Measurements from ENCODE around the gene TUBB6. TPM values are rescaled to one million over a fixed set of nuclear protein-coding genes. Genes with fewer than 3 reads are reported as not detected.

The TUBB6 gene
- total RNA-seq, 1 donor from 2014 or later = 110 TPM

DNA sequence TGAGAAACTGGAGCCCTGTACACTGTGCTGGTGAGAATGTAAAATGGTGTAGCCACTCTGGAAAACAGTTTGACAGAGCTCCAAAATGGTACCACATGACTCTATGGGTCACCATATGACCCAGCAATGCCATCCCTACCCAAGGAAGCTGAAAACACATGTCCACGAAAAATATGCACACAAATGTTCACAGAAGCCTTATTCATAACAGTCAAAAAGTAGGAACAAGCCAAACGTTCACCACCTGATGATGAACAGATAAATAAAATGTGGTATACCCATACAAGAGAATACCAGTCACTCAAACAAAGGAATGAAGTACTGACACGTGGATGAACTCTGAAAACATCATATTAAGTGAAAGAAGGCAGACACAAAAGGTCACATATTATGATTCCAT is 64.4 kb downstream of the TUBB6 start:
- ATAC-seq (no peak), DNase-seq (no peak)
- H3K27me3 ChIP-seq = no peaks in the 10 kb centered on the region
- TF ChIP-seq, protein P1, sequence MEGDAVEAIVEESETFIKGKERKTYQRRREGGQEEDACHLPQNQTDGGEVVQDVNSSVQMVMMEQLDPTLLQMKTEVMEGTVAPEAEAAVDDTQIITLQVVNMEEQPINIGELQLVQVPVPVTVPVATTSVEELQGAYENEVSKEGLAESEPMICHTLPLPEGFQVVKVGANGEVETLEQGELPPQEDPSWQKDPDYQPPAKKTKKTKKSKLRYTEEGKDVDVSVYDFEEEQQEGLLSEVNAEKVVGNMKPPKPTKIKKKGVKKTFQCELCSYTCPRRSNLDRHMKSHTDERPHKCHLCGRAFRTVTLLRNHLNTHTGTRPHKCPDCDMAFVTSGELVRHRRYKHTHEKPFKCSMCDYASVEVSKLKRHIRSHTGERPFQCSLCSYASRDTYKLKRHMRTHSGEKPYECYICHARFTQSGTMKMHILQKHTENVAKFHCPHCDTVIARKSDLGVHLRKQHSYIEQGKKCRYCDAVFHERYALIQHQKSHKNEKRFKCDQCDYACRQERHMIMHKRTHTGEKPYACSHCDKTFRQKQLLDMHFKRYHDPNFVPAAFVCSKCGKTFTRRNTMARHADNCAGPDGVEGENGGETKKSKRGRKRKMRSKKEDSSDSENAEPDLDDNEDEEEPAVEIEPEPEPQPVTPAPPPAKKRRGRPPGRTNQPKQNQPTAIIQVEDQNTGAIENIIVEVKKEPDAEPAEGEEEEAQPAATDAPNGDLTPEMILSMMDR (IDR thresholded peaks at IDR 0.05) = no peak
- H3K36me3 ChIP-seq = peaks cover 21% of the 10 kb centered on the region
- H3K4me1 ChIP-seq = peaks cover 37% of the 10 kb centered on the region
- no peaks in the 10 kb centered on the region for H3K9me3 ChIP-seq
- intact Hi-C loops (cut with DNase I) = no loop called here
- H3K4me3 ChIP-seq = no peak overlapping the region
- H3K27ac ChIP-seq = no peak overlapping the region

DNA sequence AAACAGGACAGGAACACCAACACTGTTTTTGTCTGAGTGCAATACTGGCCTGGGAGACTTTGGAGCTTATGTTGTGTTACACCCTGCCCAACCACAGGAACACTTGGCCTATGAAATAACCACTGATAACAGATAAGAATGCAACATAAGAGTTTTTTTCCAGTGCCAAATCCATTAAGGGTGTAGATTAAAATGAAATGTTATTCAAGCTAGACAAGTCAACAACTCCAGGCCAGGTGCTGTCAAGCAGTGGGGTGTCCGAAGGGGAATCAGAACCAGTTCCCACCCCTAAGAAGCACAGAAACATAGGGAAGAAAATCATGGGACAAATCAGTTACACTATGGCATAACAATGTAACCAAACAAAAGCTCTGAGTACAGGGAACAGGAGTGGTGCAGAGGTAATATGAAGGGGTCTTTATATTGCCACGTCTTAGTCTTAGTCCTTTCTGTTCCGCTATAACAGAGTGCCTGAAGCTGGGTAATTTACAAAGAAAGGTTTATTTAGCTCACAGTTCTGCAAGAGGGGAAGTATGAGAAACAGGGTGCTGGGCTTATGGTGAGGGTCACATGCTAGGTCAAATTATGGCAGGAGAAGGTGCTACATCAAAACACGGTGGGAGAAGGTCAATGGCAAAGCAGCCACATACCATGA is 65.2 kb downstream of the TUBB6 start:
- no peak for DNase-seq
- no peak overlapping the region for H3K4me3 ChIP-seq
- H3K4me1 ChIP-seq = peaks cover 43% of the 10 kb centered on the region
- H3K9me3 ChIP-seq = no peaks in the 10 kb centered on the region
- no peak overlapping the region for H3K27ac ChIP-seq
- ATAC-seq = no peak
- intact Hi-C loops (cut with DNase I) = no loop called here
- H3K27me3 ChIP-seq = no peaks in the 10 kb centered on the region
- H3K36me3 ChIP-seq = peaks cover 13% of the 10 kb centered on the region
- TF ChIP-seq, protein P1 (IDR thresholded peaks at IDR 0.05) = no peak

DNA sequence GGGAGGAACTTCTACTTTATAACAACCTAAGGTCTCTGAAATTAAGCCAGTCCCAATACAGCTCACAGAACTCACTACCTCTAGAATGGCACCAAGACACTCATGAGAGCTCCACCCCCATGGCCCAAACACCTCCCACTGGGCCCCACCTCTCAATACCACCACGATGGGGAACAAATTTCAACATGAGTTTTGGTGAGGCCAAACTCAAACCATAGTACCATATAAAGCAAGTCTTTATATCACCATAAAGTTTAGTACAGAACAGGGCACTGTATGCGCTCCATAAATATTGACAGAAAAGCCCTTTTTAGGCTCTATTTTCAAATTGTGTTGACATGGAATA is 65.7 kb downstream of the TUBB6 start:
- Histone ChIP-seq H3K9me3 (no peaks in the 10 kb centered on the region), H3K27me3 (no peaks in the 10 kb centered on the region), H3K27ac (no peak overlapping the region), H3K4me1 (peaks cover 43% of the 10 kb centered on the region), H3K36me3 (peaks cover 9% of the 10 kb centered on the region), H3K4me3 (no peak overlapping the region)
- ATAC-seq (no peak), DNase-seq (no peak)
- intact Hi-C loops (cut with DNase I) = no loop called here
- TF ChIP-seq, protein P1 (IDR thresholded peaks at IDR 0.05) = no peak

DNA sequence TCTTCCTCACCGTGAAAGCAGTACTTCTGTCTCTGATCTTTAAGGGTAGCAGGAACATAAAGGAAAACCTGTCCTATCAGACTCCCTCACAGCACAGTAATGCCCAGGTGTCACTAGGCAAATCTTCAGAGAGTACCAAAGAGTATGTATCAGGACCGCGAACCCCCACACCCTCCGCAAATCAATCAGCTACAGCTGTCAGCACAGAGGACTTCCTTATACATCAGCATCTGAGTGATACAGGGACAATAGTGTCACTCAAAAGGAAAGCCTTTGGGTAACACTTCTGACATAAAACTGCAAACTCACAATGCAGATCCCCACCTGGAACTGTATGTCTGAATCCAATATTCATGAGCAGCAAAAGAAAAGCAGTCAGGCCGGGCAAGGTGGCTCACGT is 66.4 kb downstream of the TUBB6 start:
- TF ChIP-seq, protein P1 (IDR thresholded peaks at IDR 0.05) = no peak
- Histone ChIP-seq H3K4me1 (peaks cover 43% of the 10 kb centered on the region), H3K27me3 (no peaks in the 10 kb centered on the region), H3K36me3 (peaks cover 2% of the 10 kb centered on the region), H3K9me3 (no peaks in the 10 kb centered on the region), H3K4me3 (no peak overlapping the region), H3K27ac (no peak overlapping the region)
- DNase-seq (no peak), ATAC-seq (no peak)
- intact Hi-C loops (cut with DNase I) = no loop called here

Other genes with a start within 250 kb of the TUBB6 start
- gene ANKRD62, start 214.4 kb upstream of the TUBB6 start, total RNA-seq = 0.12 TPM
- gene CIDEA, start 53.9 kb upstream of the TUBB6 start, total RNA-seq = not detected
- gene AFG3L2, start 69.0 kb downstream of the TUBB6 start, total RNA-seq = 35.4 TPM
- 4.1 TPM for gene PRELID3A, start 99.7 kb downstream of the TUBB6 start, total RNA-seq